ENCODE data around the gene TRIM48. TPM values are rescaled to one million over a fixed set of nuclear protein-coding genes. Genes with fewer than 3 reads are reported as not detected.
"Not testable (repeated sequence)": the region's sequence is repeated elsewhere in the genome, so short reads cannot be mapped to it uniquely, and the experiment has no call there.

The TRIM48 gene
- polyA plus RNA-seq (2011; rRNA removed): not detected in 2 replicates
- not detected in 2 replicates for polyA minus RNA-seq (2011; rRNA and poly(A)+ RNA removed)

- H3K27me3 ChIP-seq (ENCODE audit: control insufficient read depth, insufficient read depth, low read length); DNase-seq (ENCODE audit: low read depth); H3K4me3 ChIP-seq (ENCODE audit: low read depth, low read length); H3K36me3 ChIP-seq (ENCODE audit: control insufficient read depth, insufficient read depth, low read length); POLR2A ChIA-PET; CTCF ChIA-PET: not testable (repeated sequence)
These were observed at the start of gene TRIM48 for GRCh38 chr11:55261855-55262254. TRIM48 (plus strand) TSS chr11:55262155; CDS start chr11:55262268, 113 bp downstream.

DNA sequence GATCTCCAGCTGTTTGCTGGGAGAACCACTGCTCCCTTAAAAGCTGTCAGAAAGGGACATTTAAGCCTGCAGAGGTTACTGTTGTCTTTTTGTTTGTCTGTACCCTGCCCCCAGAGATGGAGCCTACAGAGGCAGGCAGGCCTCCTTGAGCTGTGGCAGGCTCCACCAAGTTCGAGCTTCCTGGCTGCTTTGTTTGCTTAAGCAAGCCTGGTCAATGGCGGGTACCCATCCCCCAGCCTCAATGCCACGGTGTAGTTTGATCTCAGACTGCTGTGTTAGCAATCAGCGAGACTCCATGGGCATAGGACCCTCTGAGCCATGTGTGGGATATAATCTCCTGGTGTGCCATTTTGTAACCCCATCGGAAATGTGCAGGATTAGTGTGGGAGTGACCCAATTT, 23.6 kb upstream of the TRIM48 start:
- H3K4me3 ChIP-seq (ENCODE audit: low read depth, low read length); CTCF ChIA-PET; POLR2A ChIA-PET; DNase-seq (ENCODE audit: low read depth); H3K27me3 ChIP-seq (ENCODE audit: control insufficient read depth, insufficient read depth, low read length); H3K36me3 ChIP-seq (ENCODE audit: control insufficient read depth, insufficient read depth, low read length): not testable (repeated sequence)

DNA sequence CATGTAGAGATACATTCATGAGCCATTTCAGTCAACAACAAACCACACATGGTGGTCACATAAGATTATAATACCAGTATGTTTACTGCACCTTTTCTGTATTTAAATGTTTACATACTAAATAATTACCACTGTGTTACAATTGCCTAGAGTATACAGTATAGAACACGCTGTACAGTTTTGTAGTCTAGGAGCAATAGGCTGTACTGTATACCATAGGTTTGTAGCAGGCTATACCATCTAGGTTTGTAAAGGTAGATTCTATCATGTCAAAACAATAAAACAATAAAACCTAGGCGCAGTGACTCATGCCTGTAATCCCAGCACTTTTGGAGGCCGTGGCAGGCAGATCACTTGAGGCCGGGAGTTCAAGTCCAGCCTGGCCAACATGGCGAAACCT, 1.1 kb downstream of the TRIM48 start:
- ChIA-PET POLR2A (no interaction called here), CTCF (no interaction called here)
- DNase-seq (ENCODE audit: low read depth): no peak
- H3K27me3 ChIP-seq (ENCODE audit: control insufficient read depth, insufficient read depth, low read length): no peaks in the 10 kb centered on the region
- TF ChIP-seq CTCF (IDR thresholded peaks at IDR 0.05; ENCODE audit: insufficient read depth, low read depth, low read length): no peak
- no peak overlapping the region for H3K4me3 ChIP-seq (ENCODE audit: low read depth, low read length)
- H3K36me3 ChIP-seq (ENCODE audit: control insufficient read depth, insufficient read depth, low read length): no peaks in the 10 kb centered on the region

Small RNAs within 50 kb of the gene (small RNA-seq; reads per million reads assigned to genes)
- gene AP005597.4 (ENCODE audit: insufficient read length, low read depth, low replicate concordance): not detected

Other genes starting within 250 kb of the TRIM48 start
- not detected in 2 replicates for gene OR4A16, start 81.0 kb downstream of the TRIM48 start, polyA plus RNA-seq (2011; rRNA removed)
- not detected in 2 replicates for gene OR4A15, start 105.8 kb downstream of the TRIM48 start, polyA plus RNA-seq (2011; rRNA removed)